Parathyroid adenoma (tissue), 2 donors: ENCODE measurements around the gene EPB41.

ENCODE experiments used
- H2AFZ ChIP-seq: fragments of 300-600 bp; sonication (generic); one replicate; pipeline ENCODE4 v1.7.0; 2017; ENCODE audit warnings: antibody characterized with exemption, mild to moderate bottlenecking
- H3K27ac ChIP-seq: fragments of 300-600 bp; sonication (generic); one replicate; pipeline ENCODE4 v1.7.0; 2017
- H3K27me3 ChIP-seq: fragments of 300-600 bp; sonication (generic); one replicate; pipeline ENCODE4 v1.7.0; 2017; ENCODE audit warnings: low read length; ENCODE audit not compliant: control insufficient read depth, insufficient read depth
- H3K36me3 ChIP-seq: fragments of 300-600 bp; sonication (generic); one replicate; pipeline ENCODE4 v1.7.0; 2017; ENCODE audit warnings: low read length; ENCODE audit not compliant: control insufficient read depth, insufficient read depth
- H3K4me1 ChIP-seq: fragments of 300-600 bp; sonication (generic); one replicate; pipeline ENCODE4 v1.7.0; 2017; ENCODE audit warnings: control low read depth
- H3K4me2 ChIP-seq: fragments of 300-600 bp; sonication (generic); one replicate; pipeline ENCODE4 v1.7.0; 2017; ENCODE audit warnings: low read length
- H3K4me3 ChIP-seq: fragments of 300-600 bp; sonication (generic); one replicate; pipeline ENCODE4 v1.7.0; 2017; ENCODE audit warnings: low read depth, low read length
- H3K79me2 ChIP-seq: fragments of 300-600 bp; sonication (generic); one replicate; pipeline ENCODE4 v1.7.0; 2017; ENCODE audit warnings: control low read depth
- H3K9ac ChIP-seq: fragments of 300-600 bp; sonication (generic); one replicate; pipeline ENCODE4 v1.7.0; 2017; ENCODE audit warnings: mild to moderate bottlenecking
- H3K9me3 ChIP-seq: fragments of 300-600 bp; sonication (generic); one replicate; pipeline ENCODE4 v1.7.0; 2017; ENCODE audit warnings: low read length; ENCODE audit not compliant: control insufficient read depth
- CTCF ChIP-seq: fragments of 300-600 bp; sonication (generic); IDR thresholded peaks from one replicate; pipeline ENCODE4 v1.7.0; 2017; ENCODE audit warnings: antibody characterized with exemption, mild to moderate bottlenecking
- donor health status: primary hyperparathyroidism.

Gene EPB41

GRCh38 chr1:29047142-29047541, 132.8 kb downstream of the EPB41 start:
- H3K4me3 ChIP-seq: no peak overlapping the region
- H3K9ac ChIP-seq: no peak overlapping the region
- H3K79me2 ChIP-seq: no peaks in the 10 kb centered on the region
- no peak overlapping the region for H3K27ac ChIP-seq
- no peaks in the 10 kb centered on the region for H3K36me3 ChIP-seq
- H3K4me2 ChIP-seq: no peak overlapping the region
- no peaks in the 10 kb centered on the region for H3K9me3 ChIP-seq
- no peaks in the 10 kb centered on the region for H3K4me1 ChIP-seq
- H2AFZ ChIP-seq: no peak overlapping the region
- TF ChIP-seq CTCF: no peak
- H3K27me3 ChIP-seq: no peaks in the 10 kb centered on the region

- H2AFZ ChIP-seq: no peak overlapping the region
- no peaks in the 10 kb centered on the region for H3K36me3 ChIP-seq
- no peak overlapping the region for H3K27ac ChIP-seq
- H3K4me1 ChIP-seq: no peaks in the 10 kb centered on the region
- H3K9ac ChIP-seq: no peak overlapping the region
- no peaks in the 10 kb centered on the region for H3K79me2 ChIP-seq
- H3K4me3 ChIP-seq: no peak overlapping the region
- H3K9me3 ChIP-seq: no peaks in the 10 kb centered on the region
- H3K27me3 ChIP-seq: no peaks in the 10 kb centered on the region
- TF ChIP-seq CTCF: no peak
- no peak overlapping the region for H3K4me2 ChIP-seq
Measured at GRCh38 chr1:29050166-29050565, 135.8 kb downstream of the EPB41 start.

GRCh38 chr1:29052100-29052499, 137.7 kb downstream of the EPB41 start:
- no peaks in the 10 kb centered on the region for H3K27me3 ChIP-seq
- no peak for TF ChIP-seq CTCF
- H2AFZ ChIP-seq: no peak overlapping the region
- no peaks in the 10 kb centered on the region for H3K9me3 ChIP-seq
- H3K4me3 ChIP-seq: no peak overlapping the region
- no peaks in the 10 kb centered on the region for H3K36me3 ChIP-seq
- H3K4me1 ChIP-seq: no peaks in the 10 kb centered on the region
- no peak overlapping the region for H3K27ac ChIP-seq
- H3K79me2 ChIP-seq: no peaks in the 10 kb centered on the region
- no peak overlapping the region for H3K9ac ChIP-seq
- H3K4me2 ChIP-seq: no peak overlapping the region

GRCh38 chr1:29052941-29053340, 138.6 kb downstream of the EPB41 start:
- Histone ChIP-seq H3K4me3 (no peak overlapping the region), H3K9ac (no peak overlapping the region), H3K36me3 (no peaks in the 10 kb centered on the region), H3K4me2 (no peak overlapping the region), H3K9me3 (no peaks in the 10 kb centered on the region), H3K27me3 (no peaks in the 10 kb centered on the region), H3K79me2 (no peaks in the 10 kb centered on the region), H3K27ac (no peak overlapping the region), H2AFZ (no peak overlapping the region), H3K4me1 (no peaks in the 10 kb centered on the region)
- TF ChIP-seq CTCF: no peak

GRCh38 chr1:29055160-29055559, 140.8 kb downstream of the EPB41 start:
- Histone ChIP-seq H3K4me1 (no peaks in the 10 kb centered on the region), H3K27me3 (no peaks in the 10 kb centered on the region), H3K36me3 (no peaks in the 10 kb centered on the region), H2AFZ (no peak overlapping the region), H3K9ac (no peak overlapping the region), H3K79me2 (no peaks in the 10 kb centered on the region), H3K9me3 (no peaks in the 10 kb centered on the region), H3K4me2 (no peak overlapping the region), H3K4me3 (no peak overlapping the region), H3K27ac (no peak overlapping the region)
- no peak for TF ChIP-seq CTCF
